Measurements from ENCODE around the gene FHIT.

DNA sequence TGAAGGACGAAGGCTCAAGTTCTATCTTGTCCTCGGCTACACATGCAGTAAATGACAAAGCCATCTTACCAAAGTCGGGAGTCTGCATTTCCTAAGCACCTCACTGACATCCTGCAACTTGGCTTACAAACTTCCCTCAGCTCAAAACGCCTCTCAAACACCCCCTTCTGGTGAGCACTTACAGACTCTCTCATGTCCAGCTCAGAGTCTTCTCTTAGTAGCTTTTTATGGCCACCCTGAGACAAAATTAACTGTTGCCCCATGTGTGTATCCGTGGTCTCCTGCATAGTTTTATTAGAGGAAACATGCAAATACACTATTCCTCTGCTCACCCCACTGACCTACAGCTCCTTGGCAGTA lies 819.7 kb downstream of the FHIT start:
- TF ChIP-seq SP1 (IDR thresholded peaks at IDR 0.05; ENCODE audit: low read depth, low read length) (no peak), REST (IDR thresholded peaks at IDR 0.05; ENCODE audit: low read depth, low read length) (no peak), TCF12 (IDR thresholded peaks at IDR 0.05; ENCODE audit: low read depth, low read length) (no peak)
- TF ChIP-seq, protein P1, sequence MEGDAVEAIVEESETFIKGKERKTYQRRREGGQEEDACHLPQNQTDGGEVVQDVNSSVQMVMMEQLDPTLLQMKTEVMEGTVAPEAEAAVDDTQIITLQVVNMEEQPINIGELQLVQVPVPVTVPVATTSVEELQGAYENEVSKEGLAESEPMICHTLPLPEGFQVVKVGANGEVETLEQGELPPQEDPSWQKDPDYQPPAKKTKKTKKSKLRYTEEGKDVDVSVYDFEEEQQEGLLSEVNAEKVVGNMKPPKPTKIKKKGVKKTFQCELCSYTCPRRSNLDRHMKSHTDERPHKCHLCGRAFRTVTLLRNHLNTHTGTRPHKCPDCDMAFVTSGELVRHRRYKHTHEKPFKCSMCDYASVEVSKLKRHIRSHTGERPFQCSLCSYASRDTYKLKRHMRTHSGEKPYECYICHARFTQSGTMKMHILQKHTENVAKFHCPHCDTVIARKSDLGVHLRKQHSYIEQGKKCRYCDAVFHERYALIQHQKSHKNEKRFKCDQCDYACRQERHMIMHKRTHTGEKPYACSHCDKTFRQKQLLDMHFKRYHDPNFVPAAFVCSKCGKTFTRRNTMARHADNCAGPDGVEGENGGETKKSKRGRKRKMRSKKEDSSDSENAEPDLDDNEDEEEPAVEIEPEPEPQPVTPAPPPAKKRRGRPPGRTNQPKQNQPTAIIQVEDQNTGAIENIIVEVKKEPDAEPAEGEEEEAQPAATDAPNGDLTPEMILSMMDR (IDR thresholded peaks at IDR 0.05 in 2 of 3, conservative IDR thresholded peaks at IDR 0.05 in 1 of 3; ENCODE audit: control insufficient read depth in 2 of 3, extremely low read depth in 1 of 3, insufficient read depth in 1 of 3, low read depth in 3 of 3, low read length in 3 of 3): no peak
